Natural killer cell (primary cell): ENCODE measurements around the gene ZNF514. TPM values are rescaled to one million over a fixed set of nuclear protein-coding genes. Genes with fewer than 3 reads are reported as not detected.

Experiments
- ATAC-seq, 3 donors: fragments of 150-1000 bp in 2 of 3; fragments of 200-7000 bp in 1 of 3; cut with Tn5 transposase; 1 replicate in 1 of 3; 2 replicates in 2 of 3; pipeline ENCODE4 v1.10.0; 2021; ENCODE audit warnings: mild to moderate bottlenecking in 2 of 3, moderate library complexity in 2 of 3
- DNase-seq, 2 donors: peaks; one replicate each; pipeline versions ENCODE4 v3.0.0 to v3.0.0-alpha.2; 2013 to 2021; ENCODE audit warnings: mixed read lengths in 1 of 2
- H3K27ac ChIP-seq: one replicate; pipeline ENCODE4 v1.5.1; 2013; ENCODE audit warnings: mild to moderate bottlenecking, low read length
- H3K27me3 ChIP-seq: one replicate; pipeline ENCODE4 v1.6.1; 2013; ENCODE audit warnings: low read length; ENCODE audit not compliant: control insufficient read depth, insufficient read depth
- H3K36me3 ChIP-seq: one replicate; pipeline ENCODE4 v1.6.1; 2013; ENCODE audit warnings: low read length; ENCODE audit not compliant: control insufficient read depth, insufficient read depth
- H3K4me1 ChIP-seq: one replicate; pipeline ENCODE4 v1.6.1; 2013; ENCODE audit warnings: low read length; ENCODE audit not compliant: control insufficient read depth, insufficient read depth
- H3K4me3 ChIP-seq: one replicate; pipeline ENCODE4 v1.5.1; 2013; ENCODE audit warnings: low read length
- H3K9me3 ChIP-seq: one replicate; pipeline ENCODE4 v1.6.1; 2013; ENCODE audit warnings: low read length; ENCODE audit not compliant: control insufficient read depth, insufficient read depth
- H3K27ac Mint-ChIP-seq, 2 donors: one replicate each; pipeline ENCODE4 v1.8.0; 2022; ENCODE audit warnings: mild to moderate bottlenecking in 2 of 2, mixed read lengths in 2 of 2, moderate library complexity in 1 of 2
- H3K27me3 Mint-ChIP-seq, 2 donors: one replicate each; pipeline ENCODE4 v1.8.0; 2022; ENCODE audit warnings: low read depth in 2 of 2, mixed read lengths in 2 of 2
- H3K36me3 Mint-ChIP-seq: one replicate; pipeline ENCODE4 v1.8.0; 2022; ENCODE audit warnings: mixed read lengths
- H3K4me1 Mint-ChIP-seq, 2 donors: one replicate each; pipeline ENCODE4 v1.8.0; 2022; ENCODE audit warnings: mixed read lengths in 2 of 2
- H3K4me3 Mint-ChIP-seq: one replicate; pipeline ENCODE4 v1.8.0; 2022; ENCODE audit warnings: mild to moderate bottlenecking, moderate library complexity, mixed read lengths
- H3K9me3 Mint-ChIP-seq, 2 donors: one replicate each; pipeline ENCODE4 v1.8.0; 2022; ENCODE audit warnings: mixed read lengths in 2 of 2
- CTCF ChIP-seq: fragments of 200-600 bp; IDR thresholded peaks from one replicate; pipeline ENCODE4 v1.8.0; 2022; ENCODE audit warnings: antibody characterized with exemption
- WGBS: methylation state at CpG from one replicate; pipeline ENCODE4 v1.1.7; 2013; ENCODE audit warnings: missing lambda C conversion rate; ENCODE audit not compliant: insufficient coverage; 5-methylcytosine and 5-hydroxymethylcytosine counted together
- intact Hi-C: fragments of 100-400 bp; cut with micrococcal nuclease; formaldehyde crosslinking; loops from one replicate; pipeline ENCODE4 v1.14.2; 2022
- total RNA-seq, 4 donors: library from RNA; stranded (reverse); fragments of 120-200 nt in 1 of 4; gene quantifications; one replicate each; pipeline versions ENCODE4 v1.2.3 to v1.2.4, GENCODE V29; 2013 to 2022

Gene ZNF514
- total RNA-seq, 3 donors from 2014 or later (not counting 1 experiment from before 2014, with no cell fraction given), result 12.4 to 26.0 (median 12.8) TPM

GRCh38 chr2:95174031-95174542 lies 14.4 kb upstream of the ZNF514 start:
- peaks cover 8% of the 10 kb centered on the region for H3K36me3 ChIP-seq
- DNase-seq (no peak), ATAC-seq (no peak)
- H3K27me3 ChIP-seq, result no peaks in the 10 kb centered on the region
- no peak overlapping the region for H3K27ac Mint-ChIP-seq
- TF ChIP-seq CTCF, result no peak
- H3K4me3 ChIP-seq, result no peak overlapping the region
- H3K9me3 ChIP-seq, result no peaks in the 10 kb centered on the region
- no peak overlapping the region for H3K27ac ChIP-seq
- intact Hi-C loops, result no loop called here
- H3K4me3 Mint-ChIP-seq, result no peak overlapping the region
- 100% methylated on average over 2 of the region's 2 CpGs for WGBS
- peaks cover 0 to 30% of the 10 kb centered on the region in 2 donors for H3K4me1 Mint-ChIP-seq
- no peaks in the 10 kb centered on the region for H3K27me3 Mint-ChIP-seq
- H3K9me3 Mint-ChIP-seq, result no peaks in the 10 kb centered on the region
- H3K4me1 ChIP-seq, result no peaks in the 10 kb centered on the region
- H3K36me3 Mint-ChIP-seq, result no peaks in the 10 kb centered on the region

- peaks cover 0 to 37% of the 10 kb centered on the region in 2 donors for H3K4me1 Mint-ChIP-seq
- Histone ChIP-seq H3K36me3 (no peaks in the 10 kb centered on the region), H3K4me1 (no peaks in the 10 kb centered on the region), H3K27me3 (no peaks in the 10 kb centered on the region), H3K9me3 (no peaks in the 10 kb centered on the region), H3K27ac (no peak overlapping the region), H3K4me3 (no peak overlapping the region)
- ATAC-seq, result no peak
- WGBS, result 86% methylated on average over 7 of the region's 7 CpGs
- no peak for TF ChIP-seq CTCF
- no peaks in the 10 kb centered on the region for H3K9me3 Mint-ChIP-seq
- intact Hi-C loops, result no loop called here
- DNase-seq, result no peak
- H3K4me3 Mint-ChIP-seq, result no peak overlapping the region
- no peaks in the 10 kb centered on the region for H3K36me3 Mint-ChIP-seq
- no peak overlapping the region for H3K27ac Mint-ChIP-seq
- H3K27me3 Mint-ChIP-seq, result no peaks in the 10 kb centered on the region
Measured at GRCh38 chr2:95171902-95172301, 12.3 kb upstream of the ZNF514 start.

GRCh38 chr2:95166065-95166763 lies 6.6 kb upstream of the ZNF514 start:
- peaks cover 12% of the 10 kb centered on the region for H3K4me1 ChIP-seq
- H3K27me3 ChIP-seq, result no peaks in the 10 kb centered on the region
- Mint-ChIP-seq H3K9me3 (no peaks in the 10 kb centered on the region), H3K27me3 (no peaks in the 10 kb centered on the region), H3K36me3 (no peaks in the 10 kb centered on the region), H3K4me1 (peaks cover 19 to 29% of the 10 kb centered on the region in 2 donors), H3K4me3 (peak overlapping the region; percentile 100), H3K27ac (peak overlapping the region; percentile 95 to 98)
- no peaks in the 10 kb centered on the region for H3K36me3 ChIP-seq
- no peak for DNase-seq
- peak overlapping the region; percentile 97 for H3K4me3 ChIP-seq
- 14% methylated on average over 13 of the region's 16 CpGs for WGBS
- no peaks in the 10 kb centered on the region for H3K9me3 ChIP-seq
- ATAC-seq, result peak in 1 of 3 donors; percentile 1
- TF ChIP-seq CTCF, result no peak
- intact Hi-C loops, result no loop called here
- peak overlapping the region; percentile 94 for H3K27ac ChIP-seq
